Peyer's patch (tissue), 4 donors: ENCODE measurements around the gene DENND2A.

Experiments used
- POLR2A ChIP-seq, 2 donors: fragments of 450-650 bp; IDR thresholded peaks; one replicate each; pipeline ENCODE4 v1.5.1; 2017; ENCODE audit warnings: antibody characterized with exemption in 2 of 2, mild to moderate bottlenecking in 2 of 2, moderate library complexity in 2 of 2
- TF ChIP-seq, protein P1 (sequence below), 6 experiments: fragments of 450-650 bp in 4 of 6; fragments of 200-600 bp in 2 of 6; sonication (generic) in 1 of 6; IDR thresholded peaks; one replicate each; pipeline ENCODE4 v1.5.1; 2017 to 2019; ENCODE audit warnings: antibody characterized with exemption in 6 of 6, mild to moderate bottlenecking in 3 of 6, moderate library complexity in 1 of 6

DNA sequence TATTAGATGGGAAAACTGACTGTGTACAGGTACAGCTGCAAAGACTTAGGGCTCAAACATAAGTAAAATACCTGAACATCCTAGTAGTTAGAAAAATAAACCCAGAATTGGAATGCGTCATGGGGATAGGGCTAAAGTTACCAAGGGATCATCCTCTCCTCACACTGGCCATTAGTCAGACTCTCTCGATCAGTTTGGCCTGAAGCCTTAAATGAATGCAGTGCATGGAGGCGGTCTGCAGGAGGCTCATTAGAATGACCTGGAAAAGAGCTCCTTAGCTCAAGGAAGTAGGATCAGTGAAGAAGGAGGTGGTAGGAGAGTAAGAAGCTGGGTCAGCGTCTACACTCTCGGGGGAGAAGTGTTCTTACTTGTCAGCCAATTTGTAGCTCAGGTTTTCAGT lies 35.3 kb downstream of the DENND2A start:
- TF ChIP-seq, protein P1, sequence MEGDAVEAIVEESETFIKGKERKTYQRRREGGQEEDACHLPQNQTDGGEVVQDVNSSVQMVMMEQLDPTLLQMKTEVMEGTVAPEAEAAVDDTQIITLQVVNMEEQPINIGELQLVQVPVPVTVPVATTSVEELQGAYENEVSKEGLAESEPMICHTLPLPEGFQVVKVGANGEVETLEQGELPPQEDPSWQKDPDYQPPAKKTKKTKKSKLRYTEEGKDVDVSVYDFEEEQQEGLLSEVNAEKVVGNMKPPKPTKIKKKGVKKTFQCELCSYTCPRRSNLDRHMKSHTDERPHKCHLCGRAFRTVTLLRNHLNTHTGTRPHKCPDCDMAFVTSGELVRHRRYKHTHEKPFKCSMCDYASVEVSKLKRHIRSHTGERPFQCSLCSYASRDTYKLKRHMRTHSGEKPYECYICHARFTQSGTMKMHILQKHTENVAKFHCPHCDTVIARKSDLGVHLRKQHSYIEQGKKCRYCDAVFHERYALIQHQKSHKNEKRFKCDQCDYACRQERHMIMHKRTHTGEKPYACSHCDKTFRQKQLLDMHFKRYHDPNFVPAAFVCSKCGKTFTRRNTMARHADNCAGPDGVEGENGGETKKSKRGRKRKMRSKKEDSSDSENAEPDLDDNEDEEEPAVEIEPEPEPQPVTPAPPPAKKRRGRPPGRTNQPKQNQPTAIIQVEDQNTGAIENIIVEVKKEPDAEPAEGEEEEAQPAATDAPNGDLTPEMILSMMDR (IDR thresholded peaks at IDR 0.05) = no peak
- TF ChIP-seq POLR2A (IDR thresholded peaks at IDR 0.05) = no peak
